ENCODE results near the gene RASGRP1. TPM values are rescaled to one million over a fixed set of nuclear protein-coding genes. Genes with fewer than 3 reads are reported as not detected.

The RASGRP1 gene
- total RNA-seq, 2 donors from 2014 or later = 121 to 138 TPM

DNA sequence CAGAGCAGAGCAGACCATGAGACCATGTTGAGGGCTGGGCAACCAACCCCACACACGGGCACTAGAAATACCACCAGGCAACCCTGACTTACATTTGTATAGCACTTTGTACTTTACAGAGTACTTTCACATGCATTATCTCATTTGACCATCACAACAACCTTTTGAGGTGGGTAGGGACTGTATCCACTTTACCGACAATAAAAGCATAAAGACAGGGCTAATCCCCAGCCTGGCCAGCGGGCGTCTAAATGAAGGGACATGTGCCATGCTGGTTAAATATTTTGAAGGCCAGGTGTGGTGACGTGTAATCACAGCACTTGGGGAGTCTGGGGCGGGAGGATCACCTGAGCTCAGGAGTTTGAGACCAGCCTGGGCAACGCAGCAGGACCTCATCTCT lies 23.6 kb downstream of the RASGRP1 start:
- H3K27me3 Mint-ChIP-seq = no peaks in the 10 kb centered on the region
- H3K9me3 ChIP-seq (ENCODE audit: control insufficient read depth, low read length, poor library complexity, severe bottlenecking) = no peaks in the 10 kb centered on the region
- H3K4me1 Mint-ChIP-seq = peaks cover 74% of the 10 kb centered on the region
- H3K27ac Mint-ChIP-seq = peak overlapping the region; percentile 93
- ATAC-seq (peak; percentile 22), DNase-seq (no peak)
- H3K36me3 Mint-ChIP-seq (ENCODE audit: low read depth) = peaks cover 7% of the 10 kb centered on the region
- H3K4me3 Mint-ChIP-seq = peak overlapping the region; percentile 56

DNA sequence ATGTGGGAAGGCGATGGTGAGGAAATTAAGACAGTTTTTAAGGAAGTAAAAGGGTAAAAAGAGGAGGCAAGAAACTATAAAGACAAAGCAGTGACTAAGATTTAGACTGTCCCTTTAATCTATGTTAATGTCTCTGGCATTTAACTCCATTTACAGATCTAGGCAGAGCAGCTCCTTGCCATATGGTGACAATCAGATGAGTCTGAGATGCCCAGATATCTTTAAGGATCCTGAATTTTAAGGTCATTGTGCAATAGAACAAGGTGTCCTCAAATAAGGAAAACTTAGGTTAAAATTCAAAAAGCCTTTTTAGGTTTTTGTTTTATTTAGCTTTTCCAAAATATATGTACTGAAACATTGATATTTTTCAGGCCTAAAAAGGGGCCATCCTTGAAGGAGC lies 24.1 kb downstream of the RASGRP1 start:
- no peak for DNase-seq
- Mint-ChIP-seq H3K36me3 (ENCODE audit: low read depth) (peaks cover 5% of the 10 kb centered on the region), H3K4me3 (peak overlapping the region; percentile 60)

DNA sequence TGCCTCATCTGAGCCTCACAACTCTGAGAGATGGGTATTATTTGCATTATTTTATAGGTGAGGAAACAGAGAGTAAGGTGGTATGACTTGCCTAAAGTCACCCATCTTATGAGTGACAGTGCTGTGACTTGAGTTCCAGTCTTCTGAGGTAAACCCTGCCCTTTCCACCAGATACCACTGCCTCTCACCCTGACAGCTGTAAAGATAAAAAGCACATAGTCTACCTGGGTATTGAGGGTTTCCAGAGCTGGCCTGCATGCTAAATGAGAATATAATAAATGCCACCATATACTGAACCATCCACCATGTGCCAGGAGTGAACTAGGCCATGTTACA lies 25.6 kb downstream of the RASGRP1 start:
- Mint-ChIP-seq H3K4me1 (peaks cover 75% of the 10 kb centered on the region), H3K27ac (peak overlapping the region; percentile 93), H3K4me3 (peak overlapping the region; percentile 79), H3K36me3 (ENCODE audit: low read depth) (peaks cover 6% of the 10 kb centered on the region), H3K27me3 (no peaks in the 10 kb centered on the region)
- H3K9me3 ChIP-seq (ENCODE audit: control insufficient read depth, low read length, poor library complexity, severe bottlenecking) = no peaks in the 10 kb centered on the region
- no peak for DNase-seq
- ATAC-seq = peak; percentile 27

More for the DNA sequence above, 24.1 kb downstream of the RASGRP1 start:
- H3K27ac Mint-ChIP-seq = peak overlapping the region; percentile 93
- ATAC-seq = no peak
- no peaks in the 10 kb centered on the region for H3K9me3 ChIP-seq (ENCODE audit: control insufficient read depth, low read length, poor library complexity, severe bottlenecking)
- H3K27me3 Mint-ChIP-seq = no peaks in the 10 kb centered on the region
- peaks cover 76% of the 10 kb centered on the region for H3K4me1 Mint-ChIP-seq

DNA sequence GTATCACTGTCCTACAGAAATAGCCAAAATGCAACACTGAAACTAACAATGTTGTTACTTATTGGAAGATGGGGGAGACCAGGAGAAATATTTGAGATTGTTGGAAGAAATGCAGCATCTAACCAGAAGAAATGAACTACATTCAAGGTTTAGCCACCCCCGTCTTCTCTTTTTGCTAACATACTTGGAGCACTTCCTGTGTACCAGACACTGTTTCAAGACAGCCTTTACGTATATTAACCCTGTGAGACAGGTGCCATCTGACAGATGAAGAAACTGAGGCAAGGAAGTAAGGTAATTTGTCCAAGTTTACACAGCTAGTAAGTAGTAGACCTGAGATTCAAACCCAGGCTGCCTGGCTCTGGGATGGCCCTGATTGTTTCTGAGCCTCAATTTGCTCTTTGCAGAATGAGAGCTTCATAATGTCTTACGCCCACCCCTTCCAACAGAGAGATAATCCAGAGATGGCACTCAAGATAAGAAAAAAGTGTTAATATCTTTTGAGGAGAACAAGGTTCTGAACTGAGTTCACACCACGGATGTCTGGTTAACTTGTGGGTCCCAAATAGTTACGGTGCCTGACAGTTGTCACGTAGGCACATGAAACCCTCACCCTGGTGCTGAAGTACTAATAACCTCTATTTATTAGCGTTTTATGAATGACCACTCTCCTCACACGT lies 26.1 kb downstream of the RASGRP1 start:
- Mint-ChIP-seq H3K4me3 (peak overlapping the region; percentile 79), H3K4me1 (peaks cover 75% of the 10 kb centered on the region), H3K27ac (peak overlapping the region; percentile 93), H3K36me3 (ENCODE audit: low read depth) (peaks cover 6% of the 10 kb centered on the region), H3K27me3 (no peaks in the 10 kb centered on the region)
- H3K9me3 ChIP-seq (ENCODE audit: control insufficient read depth, low read length, poor library complexity, severe bottlenecking) = no peaks in the 10 kb centered on the region
- no peak for DNase-seq
- peak; percentile 57 for ATAC-seq

DNA sequence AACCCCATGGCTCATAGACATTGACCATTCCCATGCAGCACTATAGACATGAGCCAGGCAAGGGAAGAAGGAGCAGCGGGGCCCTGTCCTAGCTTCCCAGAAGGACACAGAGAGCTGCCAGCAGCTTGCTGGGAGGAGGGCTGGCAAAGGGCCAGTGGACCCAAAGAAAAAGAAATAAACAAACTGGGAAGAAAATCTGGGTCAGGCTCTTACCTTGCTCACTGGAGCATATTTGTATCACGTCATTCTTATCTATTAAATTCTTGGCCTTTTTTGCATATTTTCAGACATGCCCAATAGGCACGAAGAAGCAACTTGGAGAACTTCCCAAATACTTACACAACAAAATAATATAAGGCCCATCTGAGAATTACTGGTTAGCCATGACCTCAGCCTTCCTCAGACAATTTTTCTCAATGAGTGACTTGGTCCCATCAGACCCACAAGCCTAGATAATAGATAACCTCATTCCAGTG lies 28.4 kb downstream of the RASGRP1 start:
- Mint-ChIP-seq H3K27me3 (no peaks in the 10 kb centered on the region), H3K27ac (peak overlapping the region; percentile 89), H3K36me3 (ENCODE audit: low read depth) (peaks cover 12% of the 10 kb centered on the region), H3K4me1 (peaks cover 79% of the 10 kb centered on the region), H3K4me3 (peak overlapping the region; percentile 61)
- DNase-seq (no peak), ATAC-seq (no peak)
- H3K9me3 ChIP-seq (ENCODE audit: control insufficient read depth, low read length, poor library complexity, severe bottlenecking) = no peaks in the 10 kb centered on the region

DNA sequence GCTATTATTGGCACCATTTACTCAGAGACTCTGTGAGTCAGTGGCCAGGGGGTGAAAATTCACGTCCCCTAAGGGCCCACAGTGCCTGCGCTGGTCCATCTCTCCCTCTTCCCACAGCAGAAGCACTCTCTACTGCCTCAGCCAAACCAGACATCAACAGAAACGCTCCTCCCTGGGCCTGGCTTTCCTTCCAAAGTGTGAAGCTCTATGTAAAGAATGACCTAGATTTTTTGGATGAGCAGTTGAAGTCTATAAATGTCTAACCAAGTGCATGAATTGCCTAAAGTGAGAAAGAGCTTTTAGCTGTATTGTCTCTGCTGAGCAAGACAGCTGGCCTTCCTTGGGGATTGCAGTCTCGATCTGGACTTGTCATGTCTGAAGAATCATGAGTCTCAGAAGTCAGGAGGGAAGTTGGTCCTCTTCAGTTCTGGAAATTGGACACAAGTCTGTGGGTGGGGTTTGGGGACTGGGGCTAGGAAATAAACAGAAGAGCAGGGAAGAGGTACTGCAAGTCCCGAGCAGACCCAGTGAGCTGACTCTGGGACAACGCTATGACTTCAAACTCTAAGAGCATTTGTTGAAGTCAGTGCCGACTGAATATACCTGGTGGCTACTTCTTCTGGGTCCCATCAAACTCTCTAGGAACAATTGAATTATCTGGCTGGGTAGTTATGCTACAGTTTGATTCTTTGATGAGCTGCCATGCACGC lies 29.0 kb downstream of the RASGRP1 start:
- Mint-ChIP-seq H3K27me3 (no peaks in the 10 kb centered on the region), H3K4me1 (peaks cover 77% of the 10 kb centered on the region), H3K36me3 (ENCODE audit: low read depth) (peaks cover 12% of the 10 kb centered on the region), H3K27ac (peak overlapping the region; percentile 89), H3K4me3 (peak overlapping the region; percentile 61)
- H3K9me3 ChIP-seq (ENCODE audit: control insufficient read depth, low read length, poor library complexity, severe bottlenecking) = no peaks in the 10 kb centered on the region
- ATAC-seq (no peak), DNase-seq (no peak)

DNA sequence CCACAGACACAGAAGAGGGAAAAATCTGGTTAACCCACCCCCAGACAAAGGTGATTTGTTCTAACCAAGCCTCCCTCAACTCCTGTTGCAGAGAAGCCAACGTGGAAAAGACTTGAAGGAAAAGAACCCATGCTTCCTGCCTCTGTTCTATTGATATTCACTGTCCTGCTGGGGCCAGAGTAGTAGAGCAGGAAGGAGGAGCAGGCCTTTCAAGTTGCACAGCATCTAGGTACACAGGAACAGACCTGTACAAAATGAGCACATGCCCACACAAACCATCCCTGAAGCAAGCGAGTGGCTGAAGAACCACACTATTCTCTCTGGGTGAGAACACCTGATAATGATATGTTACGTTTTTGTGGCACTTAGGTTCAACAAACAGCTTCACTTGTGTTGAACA lies 29.9 kb downstream of the RASGRP1 start:
- DNase-seq (no peak), ATAC-seq (no peak)
- H3K4me1 Mint-ChIP-seq = peaks cover 73% of the 10 kb centered on the region
- no peaks in the 10 kb centered on the region for H3K27me3 Mint-ChIP-seq
- no peaks in the 10 kb centered on the region for H3K9me3 ChIP-seq (ENCODE audit: control insufficient read depth, low read length, poor library complexity, severe bottlenecking)
- no peak overlapping the region for H3K4me3 Mint-ChIP-seq
- peak overlapping the region; percentile 89 for H3K27ac Mint-ChIP-seq
- peaks cover 9% of the 10 kb centered on the region for H3K36me3 Mint-ChIP-seq (ENCODE audit: low read depth)

DNA sequence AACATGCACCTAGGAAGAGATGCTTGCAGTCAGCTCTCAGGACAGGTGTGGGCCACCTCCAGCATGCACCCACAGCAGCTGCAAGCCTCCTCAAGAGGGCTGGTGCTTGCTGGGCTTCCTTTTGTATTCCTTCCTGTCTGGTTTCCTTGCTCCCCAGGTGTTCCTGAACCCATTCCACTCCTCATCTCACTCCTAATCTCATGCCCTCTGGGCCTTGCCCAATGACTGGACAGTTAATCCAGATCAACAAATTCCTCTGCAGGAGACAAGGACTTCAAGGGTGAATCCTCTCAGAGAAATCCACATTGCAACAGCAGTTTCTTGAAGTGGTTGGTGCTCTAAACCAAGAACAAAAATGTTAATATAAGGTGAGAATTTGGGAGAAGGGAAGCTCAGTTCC lies 30.7 kb downstream of the RASGRP1 start:
- H3K4me3 Mint-ChIP-seq = no peak overlapping the region
- DNase-seq (no peak), ATAC-seq (no peak)
- peak overlapping the region; percentile 89 for H3K27ac Mint-ChIP-seq
- no peaks in the 10 kb centered on the region for H3K9me3 ChIP-seq (ENCODE audit: control insufficient read depth, low read length, poor library complexity, severe bottlenecking)
- H3K4me1 Mint-ChIP-seq = peaks cover 71% of the 10 kb centered on the region
- no peaks in the 10 kb centered on the region for H3K27me3 Mint-ChIP-seq
- H3K36me3 Mint-ChIP-seq (ENCODE audit: low read depth) = peaks cover 9% of the 10 kb centered on the region

DNA sequence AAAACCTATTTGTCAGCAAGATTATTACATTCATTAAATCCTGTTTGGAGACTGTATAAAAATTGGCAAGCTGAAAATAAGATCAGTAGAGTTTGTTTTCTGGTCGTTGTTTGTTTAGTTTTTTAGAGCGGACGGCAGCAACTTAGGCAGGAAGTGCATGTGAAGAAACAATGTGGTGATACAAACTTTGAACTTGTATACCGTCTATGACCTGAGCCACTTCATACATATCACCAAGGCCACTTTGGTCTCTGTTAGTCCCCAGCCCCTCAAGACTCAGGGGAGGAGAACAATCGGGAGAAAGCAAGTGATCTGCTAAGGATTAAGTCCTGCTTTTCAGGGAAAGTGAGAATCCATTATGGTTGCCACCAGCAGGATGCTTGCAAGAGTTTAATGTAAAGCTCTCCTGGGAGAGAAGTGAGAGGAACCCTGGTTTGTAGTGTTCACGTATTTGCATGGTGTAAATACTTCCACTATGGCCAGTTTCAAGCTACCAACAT lies 31.1 kb downstream of the RASGRP1 start:
- no peak for DNase-seq
- H3K4me3 Mint-ChIP-seq = no peak overlapping the region
- H3K9me3 ChIP-seq (ENCODE audit: control insufficient read depth, low read length, poor library complexity, severe bottlenecking) = no peaks in the 10 kb centered on the region
- H3K27ac Mint-ChIP-seq = peak overlapping the region; percentile 89
- no peaks in the 10 kb centered on the region for H3K27me3 Mint-ChIP-seq
- peaks cover 69% of the 10 kb centered on the region for H3K4me1 Mint-ChIP-seq
- peak; percentile 46 for ATAC-seq
- peaks cover 9% of the 10 kb centered on the region for H3K36me3 Mint-ChIP-seq (ENCODE audit: low read depth)

DNA sequence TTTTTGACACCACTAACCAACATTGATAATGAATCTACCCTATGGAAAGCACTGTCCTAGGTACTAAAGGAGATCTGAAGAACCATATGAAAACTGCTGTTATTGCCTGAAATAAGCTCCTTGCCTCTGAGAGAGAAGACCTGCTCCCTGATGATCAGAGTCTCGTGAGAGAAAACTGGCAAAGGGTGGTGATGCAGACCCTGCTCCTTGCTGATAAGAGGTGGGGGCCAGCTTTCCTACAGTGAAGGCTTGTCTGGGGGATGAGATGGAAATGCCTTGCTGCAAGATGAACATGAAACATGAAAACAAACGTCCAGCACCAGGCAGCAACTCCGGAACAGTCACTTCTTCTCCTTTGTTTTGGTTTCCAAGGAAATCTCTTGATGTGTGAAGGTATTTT lies 31.9 kb downstream of the RASGRP1 start:
- ATAC-seq (no peak), DNase-seq (no peak)
- H3K27me3 Mint-ChIP-seq = no peaks in the 10 kb centered on the region
- H3K36me3 Mint-ChIP-seq (ENCODE audit: low read depth) = peaks cover 9% of the 10 kb centered on the region
- H3K9me3 ChIP-seq (ENCODE audit: control insufficient read depth, low read length, poor library complexity, severe bottlenecking) = no peaks in the 10 kb centered on the region
- H3K27ac Mint-ChIP-seq = peak overlapping the region; percentile 89
- H3K4me1 Mint-ChIP-seq = peaks cover 67% of the 10 kb centered on the region
- H3K4me3 Mint-ChIP-seq = peak overlapping the region; percentile 72

DNA sequence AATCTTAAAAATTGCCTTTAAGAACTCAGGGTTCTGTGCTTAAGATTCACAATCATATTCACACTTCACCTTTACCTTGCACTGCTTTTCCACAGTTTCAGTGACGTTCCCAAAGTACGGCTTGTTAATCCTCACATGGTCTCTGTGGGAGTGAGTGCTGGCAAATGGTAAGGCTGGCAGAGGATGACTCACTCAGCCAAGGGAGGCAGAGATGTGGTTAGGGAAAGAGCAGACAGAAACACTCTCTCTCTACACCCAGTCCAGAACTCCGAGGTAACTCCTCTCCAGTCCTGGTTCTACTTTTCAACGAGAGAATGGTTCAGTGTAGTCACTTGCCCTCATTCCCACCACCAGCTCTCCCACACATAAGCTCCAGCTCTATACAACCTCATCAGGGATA lies 33.1 kb downstream of the RASGRP1 start:
- ATAC-seq (no peak), DNase-seq (no peak)
- no peaks in the 10 kb centered on the region for H3K9me3 ChIP-seq (ENCODE audit: control insufficient read depth, low read length, poor library complexity, severe bottlenecking)
- peak overlapping the region; percentile 89 for H3K27ac Mint-ChIP-seq
- no peaks in the 10 kb centered on the region for H3K27me3 Mint-ChIP-seq
- peak overlapping the region; percentile 36 for H3K4me3 Mint-ChIP-seq
- peaks cover 9% of the 10 kb centered on the region for H3K36me3 Mint-ChIP-seq (ENCODE audit: low read depth)
- peaks cover 61% of the 10 kb centered on the region for H3K4me1 Mint-ChIP-seq

DNA sequence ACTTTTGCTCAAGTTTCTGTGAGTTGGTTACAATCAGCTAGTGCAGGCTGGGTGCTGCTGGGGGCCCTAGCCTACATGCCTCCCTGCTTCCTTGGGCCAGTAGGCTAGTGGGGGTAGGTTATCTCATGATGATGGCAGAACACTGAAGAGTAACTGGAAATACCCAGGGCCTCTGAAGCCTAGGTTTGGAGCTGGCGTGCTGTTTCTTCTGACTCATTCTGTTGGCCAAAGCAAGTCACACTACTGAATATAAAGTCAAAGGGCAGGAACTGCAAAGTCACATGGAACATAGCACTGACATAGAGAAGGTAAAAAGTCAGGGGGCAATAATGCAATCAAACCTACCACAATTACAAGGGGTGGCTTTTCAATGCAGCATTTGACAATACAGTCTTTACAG lies 34.5 kb downstream of the RASGRP1 start:
- no peaks in the 10 kb centered on the region for H3K9me3 ChIP-seq (ENCODE audit: control insufficient read depth, low read length, poor library complexity, severe bottlenecking)
- Mint-ChIP-seq H3K4me3 (no peak overlapping the region), H3K36me3 (ENCODE audit: low read depth) (peaks cover 6% of the 10 kb centered on the region), H3K27me3 (no peaks in the 10 kb centered on the region), H3K4me1 (peaks cover 57% of the 10 kb centered on the region), H3K27ac (peak overlapping the region; percentile 49)
- DNase-seq = no peak
- peak; percentile 52 for ATAC-seq

DNA sequence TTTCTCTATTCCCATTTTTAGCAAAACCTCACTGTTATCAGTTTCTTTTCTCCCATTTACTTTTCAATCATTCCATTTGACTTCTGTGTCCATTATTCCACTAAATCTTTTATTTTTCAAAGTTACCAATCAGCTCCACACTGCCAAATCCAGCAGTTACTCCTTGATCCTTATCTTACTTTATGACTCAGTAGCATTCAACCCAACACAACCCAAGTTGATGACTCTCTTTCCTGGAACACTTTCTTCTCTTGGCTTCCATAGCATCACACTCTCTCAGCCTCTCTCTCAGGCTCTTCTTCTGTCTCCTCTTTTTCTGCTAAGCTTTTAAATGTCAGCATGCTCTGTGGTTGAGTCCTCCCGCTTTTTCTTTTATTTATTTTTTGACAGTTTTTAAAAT lies 36.3 kb downstream of the RASGRP1 start:
- DNase-seq = no peak
- no peak overlapping the region for H3K4me3 Mint-ChIP-seq
- no peak for ATAC-seq
- no peaks in the 10 kb centered on the region for H3K27me3 Mint-ChIP-seq
- H3K27ac Mint-ChIP-seq = peak overlapping the region; percentile 24
- peaks cover 49% of the 10 kb centered on the region for H3K4me1 Mint-ChIP-seq
- H3K36me3 Mint-ChIP-seq (ENCODE audit: low read depth) = peaks cover 14% of the 10 kb centered on the region
- no peaks in the 10 kb centered on the region for H3K9me3 ChIP-seq (ENCODE audit: control insufficient read depth, low read length, poor library complexity, severe bottlenecking)
